ENCODE measurements around the gene NCAPD3.
"Not testable (repeated sequence)": the region's sequence is repeated elsewhere in the genome, so short reads cannot be mapped to it uniquely, and the experiment has no call there.

Gene NCAPD3, protein sequence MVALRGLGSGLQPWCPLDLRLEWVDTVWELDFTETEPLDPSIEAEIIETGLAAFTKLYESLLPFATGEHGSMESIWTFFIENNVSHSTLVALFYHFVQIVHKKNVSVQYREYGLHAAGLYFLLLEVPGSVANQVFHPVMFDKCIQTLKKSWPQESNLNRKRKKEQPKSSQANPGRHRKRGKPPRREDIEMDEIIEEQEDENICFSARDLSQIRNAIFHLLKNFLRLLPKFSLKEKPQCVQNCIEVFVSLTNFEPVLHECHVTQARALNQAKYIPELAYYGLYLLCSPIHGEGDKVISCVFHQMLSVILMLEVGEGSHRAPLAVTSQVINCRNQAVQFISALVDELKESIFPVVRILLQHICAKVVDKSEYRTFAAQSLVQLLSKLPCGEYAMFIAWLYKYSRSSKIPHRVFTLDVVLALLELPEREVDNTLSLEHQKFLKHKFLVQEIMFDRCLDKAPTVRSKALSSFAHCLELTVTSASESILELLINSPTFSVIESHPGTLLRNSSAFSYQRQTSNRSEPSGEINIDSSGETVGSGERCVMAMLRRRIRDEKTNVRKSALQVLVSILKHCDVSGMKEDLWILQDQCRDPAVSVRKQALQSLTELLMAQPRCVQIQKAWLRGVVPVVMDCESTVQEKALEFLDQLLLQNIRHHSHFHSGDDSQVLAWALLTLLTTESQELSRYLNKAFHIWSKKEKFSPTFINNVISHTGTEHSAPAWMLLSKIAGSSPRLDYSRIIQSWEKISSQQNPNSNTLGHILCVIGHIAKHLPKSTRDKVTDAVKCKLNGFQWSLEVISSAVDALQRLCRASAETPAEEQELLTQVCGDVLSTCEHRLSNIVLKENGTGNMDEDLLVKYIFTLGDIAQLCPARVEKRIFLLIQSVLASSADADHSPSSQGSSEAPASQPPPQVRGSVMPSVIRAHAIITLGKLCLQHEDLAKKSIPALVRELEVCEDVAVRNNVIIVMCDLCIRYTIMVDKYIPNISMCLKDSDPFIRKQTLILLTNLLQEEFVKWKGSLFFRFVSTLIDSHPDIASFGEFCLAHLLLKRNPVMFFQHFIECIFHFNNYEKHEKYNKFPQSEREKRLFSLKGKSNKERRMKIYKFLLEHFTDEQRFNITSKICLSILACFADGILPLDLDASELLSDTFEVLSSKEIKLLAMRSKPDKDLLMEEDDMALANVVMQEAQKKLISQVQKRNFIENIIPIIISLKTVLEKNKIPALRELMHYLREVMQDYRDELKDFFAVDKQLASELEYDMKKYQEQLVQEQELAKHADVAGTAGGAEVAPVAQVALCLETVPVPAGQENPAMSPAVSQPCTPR (N-terminal part only)

DNA sequence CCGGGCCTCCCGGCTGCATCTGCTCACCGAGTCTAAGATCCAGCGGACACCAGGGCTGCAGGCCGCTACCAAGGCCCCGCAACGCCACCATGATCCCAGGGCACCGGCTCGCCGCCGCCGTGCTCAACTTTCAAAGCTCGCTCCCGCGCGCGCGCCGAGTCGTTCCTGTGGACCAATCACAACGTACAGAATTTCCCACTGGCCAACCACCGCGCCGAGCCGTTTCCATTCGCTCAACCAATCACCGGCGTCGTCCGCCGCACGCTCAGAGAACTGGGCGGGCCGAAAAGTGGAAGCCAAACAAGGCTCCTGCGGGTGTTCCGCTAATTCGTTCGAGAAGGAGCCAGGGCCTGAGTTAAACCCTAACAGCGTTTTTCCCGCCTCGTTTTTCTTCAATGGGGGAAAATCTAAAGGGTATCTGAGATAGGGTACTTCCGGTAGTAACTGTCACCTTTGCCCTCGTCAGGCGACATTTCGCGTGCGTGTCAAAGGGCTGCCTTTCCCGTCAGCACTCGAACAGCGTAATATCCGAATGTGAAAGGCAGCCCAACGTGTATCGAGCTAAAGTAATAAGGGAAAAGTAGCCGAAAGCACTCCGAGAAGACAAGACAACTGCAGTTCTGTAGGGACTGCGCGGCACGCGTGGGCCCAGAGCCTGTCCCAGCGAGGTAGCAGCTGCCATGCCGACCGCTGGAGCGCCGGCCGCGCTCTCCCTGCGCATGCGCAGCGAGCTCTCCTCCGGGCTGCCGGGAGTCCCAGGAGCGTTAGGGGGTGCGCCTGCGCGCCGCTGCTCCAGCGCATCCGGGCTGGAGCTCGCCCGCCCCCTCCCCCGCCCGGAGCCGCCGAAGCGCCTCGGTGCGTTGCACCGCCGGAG is at the start of gene NCAPD3, which contains the start of gene VPS26B:
Gene NCAPD3, minus strand, starts transcription at position 132 of the 874 bp plus-strand sequence. Its CDS starts 41 bp downstream, at position 91.
Gene VPS26B, plus strand, starts transcription at position 836 of the 874 bp plus-strand sequence. CDS start 452 bp downstream, outside the sequence.
- peak; percentile 98 for DNase-seq

DNA sequence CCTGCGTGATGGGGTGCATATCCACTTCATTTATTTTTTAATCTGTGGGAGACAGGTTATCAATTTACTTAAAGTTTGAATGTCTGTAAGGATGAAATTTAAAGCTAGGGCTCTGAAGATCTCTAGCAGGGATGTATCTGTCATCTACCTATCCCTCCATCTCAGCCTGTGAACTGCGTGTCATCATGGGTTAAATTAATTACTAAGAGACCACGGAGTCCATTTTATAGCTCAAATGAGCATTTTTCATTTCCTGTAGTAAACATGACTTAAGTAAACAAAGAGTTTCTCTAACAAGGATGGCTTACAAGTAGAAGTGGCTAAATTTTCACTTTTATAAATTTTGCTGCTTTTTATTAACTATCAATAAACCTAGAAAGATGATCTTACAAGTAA is 49.5 kb upstream of the NCAPD3 start:
- DNase-seq, result no peak

- DNase-seq, result no peak
These were observed 48.9 kb upstream of the NCAPD3 start for GRCh38 chr11:134272381-134273316.

DNA sequence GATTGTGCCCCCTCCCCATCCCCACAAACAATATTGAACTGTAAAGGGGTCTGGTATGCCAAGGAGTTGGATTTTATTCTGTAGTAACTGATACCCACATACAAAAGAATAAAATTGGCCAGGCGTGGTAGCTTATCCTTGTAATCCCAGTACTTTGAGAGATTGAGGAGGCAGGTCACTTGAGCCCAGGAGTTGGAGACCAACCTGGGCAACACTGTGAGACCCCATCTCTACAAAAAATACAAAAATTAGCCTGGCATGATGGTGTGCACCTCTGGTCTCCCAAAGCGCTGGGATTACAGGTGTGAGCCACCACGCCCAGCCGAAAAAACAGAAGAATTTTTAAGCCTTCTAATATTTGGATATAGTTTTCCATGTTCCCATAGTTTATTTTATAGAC is 48.2 kb upstream of the NCAPD3 start:
- no peak for DNase-seq

GRCh38 chr11:134270250-134270714 is 46.5 kb upstream of the NCAPD3 start:
- peak; percentile 7 for DNase-seq

DNA sequence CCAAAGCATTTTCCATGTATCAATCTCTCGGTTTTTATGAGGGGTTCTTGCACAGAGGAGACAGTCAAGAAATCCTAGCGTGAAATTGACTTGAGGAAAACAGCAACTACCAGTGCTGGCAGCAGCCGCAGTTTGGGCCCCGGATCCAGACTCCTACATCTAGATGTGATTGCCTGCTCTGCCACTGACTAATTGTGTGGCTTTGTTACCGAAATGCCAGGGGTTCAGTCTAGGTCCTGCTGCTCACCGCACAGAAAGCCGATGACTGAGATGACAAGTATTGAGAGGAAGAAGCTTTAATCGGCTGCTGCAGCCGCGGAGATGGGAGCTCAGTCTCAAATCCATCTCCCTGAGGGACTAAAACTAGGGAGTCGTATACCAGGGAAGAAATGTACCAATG is 44.2 kb upstream of the NCAPD3 start:
- DNase-seq, result no peak

DNA sequence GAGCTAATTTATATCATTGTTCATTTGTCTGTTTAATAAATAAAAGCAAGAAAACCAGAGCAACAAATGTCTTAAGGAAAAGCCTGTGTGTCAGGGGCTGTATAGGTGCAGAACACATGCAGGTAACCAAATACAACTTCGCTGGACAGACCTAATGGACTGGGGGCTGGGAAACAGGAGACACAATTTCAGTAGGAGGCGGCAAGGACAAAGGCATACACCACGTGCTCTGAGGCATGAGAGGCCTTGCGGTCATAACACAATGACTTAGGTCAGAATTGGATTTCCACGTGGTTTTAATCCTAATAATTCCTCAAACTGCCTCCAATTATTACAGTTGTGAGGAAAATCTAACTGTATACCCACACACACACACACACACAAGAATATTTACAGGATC is 43.7 kb upstream of the NCAPD3 start:
- DNase-seq, result no peak

GRCh38 chr11:134266841-134267251 is 43.1 kb upstream of the NCAPD3 start:
- DNase-seq, result no peak

- DNase-seq, result no peak
These were observed 42.7 kb upstream of the NCAPD3 start for GRCh38 chr11:134266440-134266839.

GRCh38 chr11:134264966-134265764 is 41.4 kb upstream of the NCAPD3 start:
- no peak for DNase-seq

GRCh38 chr11:134261626-134262488 is 38.1 kb upstream of the NCAPD3 start:
- peak; percentile 38 for DNase-seq

GRCh38 chr11:134260983-134261382 is 37.2 kb upstream of the NCAPD3 start:
- no peak for DNase-seq

DNA sequence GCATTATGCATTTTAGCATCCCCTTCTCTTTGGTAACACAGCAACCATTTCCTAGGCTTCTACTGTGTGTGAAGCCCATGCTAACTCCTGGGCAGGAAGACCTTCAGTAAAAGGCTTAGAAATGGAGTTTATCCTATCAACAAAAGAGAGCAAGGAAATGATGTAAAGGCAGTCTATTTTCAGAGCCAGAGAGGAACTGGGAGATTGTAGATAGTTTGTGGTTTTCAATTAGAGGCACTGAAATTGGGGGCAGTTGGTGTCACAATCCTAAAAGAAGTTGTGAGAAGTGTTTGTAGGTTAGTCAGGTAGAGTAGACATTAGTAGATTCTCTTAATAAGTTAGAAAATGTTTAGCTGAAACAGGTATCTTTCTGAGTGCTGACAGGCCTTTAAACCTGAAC is 36.7 kb upstream of the NCAPD3 start:
- no peak for DNase-seq

DNA sequence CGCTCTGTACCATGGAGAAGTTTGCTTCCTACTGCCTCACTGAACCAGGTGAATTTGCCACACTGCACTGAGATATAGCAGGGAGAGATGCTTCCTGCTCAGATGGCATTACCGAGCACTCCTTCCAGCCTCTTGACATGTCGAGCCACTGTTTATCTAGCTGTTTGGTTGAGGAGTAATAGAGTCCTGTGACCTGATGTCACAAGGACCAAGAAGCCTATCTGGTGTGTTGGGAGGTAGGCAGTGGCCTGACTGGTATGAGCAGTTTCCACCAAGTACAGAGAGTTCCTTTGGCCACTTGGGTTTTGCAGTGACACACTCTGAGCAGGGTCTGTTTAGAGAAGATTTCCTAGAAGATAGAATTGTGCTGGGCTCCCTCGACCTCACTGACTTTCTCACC is 34.8 kb upstream of the NCAPD3 start:
- DNase-seq, result no peak

GRCh38 chr11:134257101-134257500 is 33.3 kb upstream of the NCAPD3 start:
- no peak for DNase-seq

DNA sequence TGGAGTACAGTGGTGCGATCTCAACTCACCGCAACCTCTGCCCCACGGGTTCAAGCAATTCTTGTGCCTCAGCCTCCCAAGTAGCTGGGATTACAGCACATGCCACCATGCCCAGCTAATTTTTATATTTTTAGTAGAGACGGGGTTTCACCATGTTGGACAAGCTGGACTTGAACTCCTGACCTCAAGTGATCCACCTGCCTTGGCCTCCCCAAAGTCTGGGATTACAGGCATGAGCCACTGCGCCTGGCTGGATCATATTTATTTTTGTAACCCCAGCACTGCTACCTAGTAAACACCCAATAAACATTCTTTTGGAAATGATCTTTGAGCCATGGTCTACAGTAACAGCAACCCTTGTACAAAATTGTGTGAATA is 31.4 kb upstream of the NCAPD3 start:
- not testable (repeated sequence) for DNase-seq

- DNase-seq, result no peak
These were observed 30.8 kb upstream of the NCAPD3 start for GRCh38 chr11:134254433-134255183.
